Hypothalamus (tissue), 51 donors: ENCODE measurements around the gene SLC47A2.

Source experiments
- DNase-seq, 51 donors: peaks; one replicate each; lab custom pipeline; 2025; lab: John Stamatoyannopoulos, UW

The SLC47A2 gene

GRCh38 chr17:19747829-19748806 lies 31.7 kb upstream of the SLC47A2 start, which contains the start of gene ALDH3A1:
ALDH3A1 (minus strand) TSS chr17:19748298; CDS start chr17:19745129, 3,169 bp downstream.
- DNase-seq: peak in 9 of 51 donors; percentile 10 to 26 (median 16)

GRCh38 chr17:19747159-19747719 lies 30.9 kb upstream of the SLC47A2 start:
- no peak for DNase-seq

- no peak for DNase-seq
Measured at GRCh38 chr17:19746517-19746916, 30.1 kb upstream of the SLC47A2 start.

GRCh38 chr17:19744922-19745757 lies 28.8 kb upstream of the SLC47A2 start:
- peak; percentile 23 to 93 (median 79) for DNase-seq

- peak in 3 of 51 donors; percentile 31 to 52 (median 43) for DNase-seq
Measured at GRCh38 chr17:19744492-19744891, 28.1 kb upstream of the SLC47A2 start.

- DNase-seq: no peak
Measured at GRCh38 chr17:19743101-19744100, 27.0 kb upstream of the SLC47A2 start.

- DNase-seq: no peak
Measured at GRCh38 chr17:19742495-19742894, 26.1 kb upstream of the SLC47A2 start.

GRCh38 chr17:19741832-19742457 lies 25.6 kb upstream of the SLC47A2 start:
- no peak for DNase-seq

- no peak for DNase-seq
Measured at GRCh38 chr17:19740933-19741332, 24.5 kb upstream of the SLC47A2 start.

GRCh38 chr17:19739241-19740201 lies 23.1 kb upstream of the SLC47A2 start:
- no peak for DNase-seq

- DNase-seq: no peak
Measured at GRCh38 chr17:19738757-19739156, 22.4 kb upstream of the SLC47A2 start.

GRCh38 chr17:19738073-19738449 lies 21.7 kb upstream of the SLC47A2 start:
- DNase-seq: no peak

GRCh38 chr17:19737305-19738072 lies 21.1 kb upstream of the SLC47A2 start:
- DNase-seq: no peak

- DNase-seq: no peak
Measured at GRCh38 chr17:19736071-19736470, 19.7 kb upstream of the SLC47A2 start.

GRCh38 chr17:19733953-19734526 lies 17.7 kb upstream of the SLC47A2 start:
- DNase-seq: no peak

- DNase-seq: no peak
Measured at GRCh38 chr17:19731626-19732025, 15.2 kb upstream of the SLC47A2 start.

GRCh38 chr17:19730843-19731242 lies 14.5 kb upstream of the SLC47A2 start:
- no peak for DNase-seq
